Ovary (tissue), 3 donors: Measurements from ENCODE around the gene MTA1.

Source experiments
- CTCF ChIP-seq, 3 donors: fragments of 450-650 bp in 2 of 3; fragments of 200-600 bp in 1 of 3; IDR thresholded peaks; one replicate each; pipeline versions ENCODE4 v1.5.1 to v1.8.0; 2016 to 2022; ENCODE audit warnings: antibody characterized with exemption in 3 of 3, mild to moderate bottlenecking in 1 of 3
- POLR2A ChIP-seq: fragments of 450-650 bp; IDR thresholded peaks from one replicate; pipeline ENCODE4 v1.6.1; 2017; ENCODE audit warnings: antibody characterized with exemption, mild to moderate bottlenecking, moderate library complexity
- donor health status: DM: no; HTN: no; CAD: no.

- no peak for TF ChIP-seq POLR2A
- TF ChIP-seq CTCF (IDR thresholded peaks at IDR 0.05), result no peak
Observed at GRCh38 chr14:105416671-105417070, 3.0 kb upstream of the MTA1 start.
